CD14-positive monocyte (primary cell): ENCODE results near the gene ATP11A. TPM values are rescaled to one million over a fixed set of nuclear protein-coding genes. Genes with fewer than 3 reads are reported as not detected.

ENCODE experiments used
- DNase-seq, 3 donors: peaks; one replicate each; pipeline ENCODE4 v3.0.0-alpha.2; 2011 to 2022
- H2AFZ ChIP-seq: 2 replicates; pipeline ENCODE4 v1.6.0; 2012; ENCODE audit warnings: mild to moderate bottlenecking, low read depth, low read length, inconsistent platforms; ENCODE audit not compliant: insufficient read depth, poor library complexity, severe bottlenecking
- H3K27ac ChIP-seq, 2 donors: 1 replicate in 1 of 2; 2 replicates in 1 of 2; pipeline ENCODE4 v1.5.1; 2012 to 2013; ENCODE audit warnings: low read length in 2 of 2, control low read depth in 1 of 2, inconsistent platforms in 1 of 2, low read depth in 1 of 2, mild to moderate bottlenecking in 1 of 2
- H3K27me3 ChIP-seq, 2 donors: one replicate each; pipeline versions ENCODE4 v1.6.0 to v1.6.1; 2011 to 2013; ENCODE audit warnings: low read length in 2 of 2; ENCODE audit not compliant: control insufficient read depth in 2 of 2, insufficient read depth in 2 of 2
- H3K36me3 ChIP-seq, 2 donors: replicated peaks in 1 of 2; 1 replicate in 1 of 2; 2 replicates in 1 of 2; pipeline versions ENCODE4 v1.5.1 to v1.6.1; 2012 to 2013; ENCODE audit warnings: low read length in 2 of 2, control low read depth in 1 of 2, inconsistent platforms in 1 of 2, mild to moderate bottlenecking in 1 of 2; ENCODE audit not compliant: insufficient read depth in 2 of 2, control insufficient read depth in 1 of 2
- H3K4me1 ChIP-seq, 2 donors: 1 replicate in 1 of 2; 2 replicates in 1 of 2; pipeline versions ENCODE4 v1.5.1 to v1.6.1; 2012 to 2013; ENCODE audit warnings: low read length in 2 of 2, control low read depth in 1 of 2, inconsistent platforms in 1 of 2, mild to moderate bottlenecking in 1 of 2, moderate library complexity in 1 of 2; ENCODE audit not compliant: insufficient read depth in 2 of 2, control insufficient read depth in 1 of 2
- H3K4me2 ChIP-seq: replicated peaks from 2 replicates; pipeline ENCODE3; 2012; ENCODE audit warnings: low read length, moderate library complexity, mild to moderate bottlenecking; ENCODE audit not compliant: poor library complexity, severe bottlenecking; ENCODE audit errors: extremely low read depth
- H3K4me3 ChIP-seq, 3 experiments: fragments of 200-600 bp in 1 of 3; sonication (generic) in 1 of 3; replicated peaks in 1 of 3; 1 replicate in 2 of 3; 2 replicates in 1 of 3; pipeline ENCODE4 v1.5.1; 2011 to 2013; ENCODE audit warnings: low read length in 3 of 3, mild to moderate bottlenecking in 3 of 3, control low read depth in 2 of 3, low read depth in 2 of 3, inconsistent platforms in 1 of 3, moderate library complexity in 1 of 3
- H3K79me2 ChIP-seq: 2 replicates; pipeline ENCODE4 v1.6.0; 2012; ENCODE audit warnings: mild to moderate bottlenecking, control low read depth, inconsistent platforms, low read length, moderate library complexity; ENCODE audit not compliant: insufficient read depth
- H3K9ac ChIP-seq: 2 replicates; pipeline ENCODE4 v1.6.0; 2017; ENCODE audit warnings: low read length, mild to moderate bottlenecking; ENCODE audit not compliant: insufficient read depth, poor library complexity, severe bottlenecking
- H3K9me3 ChIP-seq, 2 donors: replicated peaks in 1 of 2; 1 replicate in 1 of 2; 2 replicates in 1 of 2; pipeline versions ENCODE4 v1.5.1 to v1.6.1; 2012 to 2013; ENCODE audit warnings: low read length in 2 of 2, control low read depth in 1 of 2; ENCODE audit not compliant: control insufficient read depth in 1 of 2, insufficient read depth in 1 of 2
- H4K20me1 ChIP-seq: 2 replicates; pipeline ENCODE4 v1.6.0; 2012; ENCODE audit warnings: mild to moderate bottlenecking, low read length, control low read depth, moderate library complexity; ENCODE audit not compliant: insufficient read depth
- H3K27ac Mint-ChIP-seq, 7 donors: one replicate each; pipeline ENCODE4 v1.8.0; 2020; ENCODE audit warnings: mild to moderate bottlenecking in 7 of 7, mixed read lengths in 7 of 7, moderate library complexity in 6 of 7, inconsistent platforms in 2 of 7
- H3K27me3 Mint-ChIP-seq, 3 donors: one replicate each; pipeline ENCODE4 v1.8.0; 2021 to 2022; ENCODE audit warnings: low read depth in 3 of 3, mild to moderate bottlenecking in 3 of 3, mixed read lengths in 3 of 3, moderate library complexity in 3 of 3, inconsistent platforms in 1 of 3
- H3K36me3 Mint-ChIP-seq, 2 donors: one replicate each; pipeline ENCODE4 v1.8.0; 2020; ENCODE audit warnings: mixed read lengths in 2 of 2, inconsistent platforms in 1 of 2, mild to moderate bottlenecking in 1 of 2
- H3K4me1 Mint-ChIP-seq: one replicate; pipeline ENCODE4 v1.8.0; 2020; ENCODE audit warnings: mild to moderate bottlenecking, mixed read lengths
- H3K4me3 Mint-ChIP-seq, 2 donors: one replicate each; pipeline ENCODE4 v1.8.0; 2020; ENCODE audit warnings: mild to moderate bottlenecking in 2 of 2, mixed read lengths in 2 of 2, moderate library complexity in 1 of 2
- H3K9me3 Mint-ChIP-seq, 7 donors: one replicate each; pipeline ENCODE4 v1.8.0; 2020 to 2022; ENCODE audit warnings: mixed read lengths in 7 of 7, mild to moderate bottlenecking in 6 of 7, moderate library complexity in 6 of 7, inconsistent platforms in 2 of 7
- WGBS: methylation state at CpG from one replicate; pipeline ENCODE4 v1.1.5; 2013; ENCODE audit warnings: missing lambda C conversion rate; ENCODE audit not compliant: insufficient coverage; 5-methylcytosine and 5-hydroxymethylcytosine counted together
- intact Hi-C, 2 donors: fragments of 100-400 bp; cut with micrococcal nuclease; formaldehyde crosslinking; loops; one replicate each; pipeline versions ENCODE4 v1.15.0 to v1.15.1; 2023
- polyA plus RNA-seq, 3 donors: library from polyadenylated mRNA; depleted of rRNA in 1 of 3; unstranded in 2 of 3; stranded (reverse) in 1 of 3; fragments of 300-500 nt in 2 of 3; fragments of >200 nt in 1 of 3; fragmentation: Illumina TruSeq in 2 of 3; gene quantifications; 1 replicate in 2 of 3; 2 replicates in 1 of 3; pipeline ENCODE4 v1.2.3, GENCODE V29; 2012 to 2021
- TF ChIP-seq, protein P1 (sequence below): fragments of 200-600 bp; IDR thresholded peaks from one replicate; pipeline ENCODE4 v1.8.0; 2022; ENCODE audit warnings: antibody characterized with exemption, mild to moderate bottlenecking

ATP11A gene
- polyA plus RNA-seq, 3 donors: 7.2 to 45.4 (median 7.6) TPM

- Histone ChIP-seq H3K9me3 (peaks cover 16 to 32% of the 10 kb centered on the region in 2 donors), H3K4me1 (no peaks in the 10 kb centered on the region), H4K20me1 (no peaks in the 10 kb centered on the region), H3K4me2 (no peak overlapping the region), H3K27me3 (no peaks in the 10 kb centered on the region), H3K4me3 (no peak overlapping the region), H3K27ac (no peak overlapping the region), H3K79me2 (no peaks in the 10 kb centered on the region), H2AFZ (no peak overlapping the region), H3K36me3 (no peaks in the 10 kb centered on the region), H3K9ac (no peak overlapping the region)
- no peaks in the 10 kb centered on the region for H3K36me3 Mint-ChIP-seq
- DNase-seq: no peak
- H3K27me3 Mint-ChIP-seq: peaks cover 4 to 5% (median 4%) of the 10 kb centered on the region in 3 donors
- no peaks in the 10 kb centered on the region for H3K4me1 Mint-ChIP-seq
- 99% methylated on average over 19 of the region's 20 CpGs for WGBS
- intact Hi-C loops: no loop called here
- H3K27ac Mint-ChIP-seq: no peak overlapping the region
- TF ChIP-seq, protein P1, sequence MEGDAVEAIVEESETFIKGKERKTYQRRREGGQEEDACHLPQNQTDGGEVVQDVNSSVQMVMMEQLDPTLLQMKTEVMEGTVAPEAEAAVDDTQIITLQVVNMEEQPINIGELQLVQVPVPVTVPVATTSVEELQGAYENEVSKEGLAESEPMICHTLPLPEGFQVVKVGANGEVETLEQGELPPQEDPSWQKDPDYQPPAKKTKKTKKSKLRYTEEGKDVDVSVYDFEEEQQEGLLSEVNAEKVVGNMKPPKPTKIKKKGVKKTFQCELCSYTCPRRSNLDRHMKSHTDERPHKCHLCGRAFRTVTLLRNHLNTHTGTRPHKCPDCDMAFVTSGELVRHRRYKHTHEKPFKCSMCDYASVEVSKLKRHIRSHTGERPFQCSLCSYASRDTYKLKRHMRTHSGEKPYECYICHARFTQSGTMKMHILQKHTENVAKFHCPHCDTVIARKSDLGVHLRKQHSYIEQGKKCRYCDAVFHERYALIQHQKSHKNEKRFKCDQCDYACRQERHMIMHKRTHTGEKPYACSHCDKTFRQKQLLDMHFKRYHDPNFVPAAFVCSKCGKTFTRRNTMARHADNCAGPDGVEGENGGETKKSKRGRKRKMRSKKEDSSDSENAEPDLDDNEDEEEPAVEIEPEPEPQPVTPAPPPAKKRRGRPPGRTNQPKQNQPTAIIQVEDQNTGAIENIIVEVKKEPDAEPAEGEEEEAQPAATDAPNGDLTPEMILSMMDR: no peak
- H3K9me3 Mint-ChIP-seq: peaks cover 10 to 22% (median 17%) of the 10 kb centered on the region in 7 donors
- H3K4me3 Mint-ChIP-seq: no peak overlapping the region
Observed at GRCh38 chr13:112905990-112906641, 216.3 kb downstream of the ATP11A start.

DNA sequence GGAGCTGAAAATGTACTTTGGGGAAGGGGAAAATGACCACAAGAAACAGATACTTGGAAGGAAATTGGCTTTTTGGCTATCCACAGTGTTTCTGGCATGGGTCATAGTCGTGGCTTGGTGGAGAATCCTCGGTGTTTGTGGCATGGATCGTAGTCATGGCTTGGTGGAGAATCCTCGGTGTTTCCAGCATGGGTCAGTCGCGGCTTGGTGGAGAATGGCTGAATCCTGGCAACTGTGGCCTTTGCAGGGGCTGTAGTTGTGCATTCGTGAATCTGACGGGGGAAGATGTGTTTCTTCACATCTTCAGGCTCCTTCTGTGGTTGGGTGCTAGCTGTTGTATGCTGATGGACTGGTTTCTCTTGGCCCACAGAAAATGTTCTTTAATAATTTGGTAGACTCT lies 217.4 kb downstream of the ATP11A start:
- H3K27me3 ChIP-seq: no peaks in the 10 kb centered on the region
- intact Hi-C loops: no loop called here
- H3K36me3 Mint-ChIP-seq: no peaks in the 10 kb centered on the region
- no peak overlapping the region for H3K9ac ChIP-seq
- 97% methylated on average over 8 of the region's 8 CpGs for WGBS
- no peaks in the 10 kb centered on the region for H3K36me3 ChIP-seq
- H4K20me1 ChIP-seq: no peaks in the 10 kb centered on the region
- H3K79me2 ChIP-seq: no peaks in the 10 kb centered on the region
- no peak overlapping the region for H3K4me3 Mint-ChIP-seq
- no peak overlapping the region for H3K27ac Mint-ChIP-seq
- H3K4me2 ChIP-seq: no peak overlapping the region
- H3K4me1 Mint-ChIP-seq: no peaks in the 10 kb centered on the region
- H3K4me1 ChIP-seq: no peaks in the 10 kb centered on the region
- H3K9me3 ChIP-seq: peaks cover 16 to 32% of the 10 kb centered on the region in 2 donors
- TF ChIP-seq, protein P1: no peak
- H3K27me3 Mint-ChIP-seq: peaks cover 4 to 5% (median 4%) of the 10 kb centered on the region in 3 donors
- no peak overlapping the region for H3K27ac ChIP-seq
- H2AFZ ChIP-seq: no peak overlapping the region
- H3K4me3 ChIP-seq: no peak overlapping the region
- peaks cover 10 to 22% (median 17%) of the 10 kb centered on the region in 7 donors for H3K9me3 Mint-ChIP-seq
- DNase-seq: no peak
